H9 (cell line): Measurements from ENCODE around the gene CFAP65. TPM values are rescaled to one million over a fixed set of nuclear protein-coding genes. Genes with fewer than 3 reads are reported as not detected.

Source experiments
- DNase-seq: peaks from one replicate; pipeline ENCODE4 v3.0.0-alpha.2; 2017
- H2AFZ ChIP-seq: one replicate; pipeline ENCODE4 v1.6.1; 2013; ENCODE audit warnings: mild to moderate bottlenecking, low read length, control low read depth, moderate library complexity
- H2AK5ac ChIP-seq: 2 replicates; pipeline ENCODE4 v1.6.1; 2013; ENCODE audit warnings: low read length, control low read depth, mixed read lengths; ENCODE audit not compliant: insufficient read length
- H2BK120ac ChIP-seq: one replicate; pipeline ENCODE4 v1.6.1; 2013; ENCODE audit warnings: low read depth, mild to moderate bottlenecking, low read length, control low read depth, inconsistent platforms; ENCODE audit not compliant: poor library complexity, severe bottlenecking
- H2BK12ac ChIP-seq: 2 replicates; pipeline ENCODE4 v1.6.1; 2013; ENCODE audit warnings: low read length, control low read depth, mixed read lengths, low read depth; ENCODE audit not compliant: insufficient read length
- H2BK15ac ChIP-seq: 2 replicates; pipeline ENCODE4 v1.6.1; 2013; ENCODE audit warnings: low read depth, low read length, control low read depth
- H2BK20ac ChIP-seq: one replicate; pipeline ENCODE4 v1.6.1; 2013; ENCODE audit warnings: low read depth, mild to moderate bottlenecking, low read length, control low read depth, inconsistent platforms; ENCODE audit not compliant: poor library complexity, severe bottlenecking
- H2BK5ac ChIP-seq: 2 replicates; pipeline ENCODE4 v1.6.1; 2013; ENCODE audit warnings: low read length, control low read depth, mixed read lengths; ENCODE audit not compliant: insufficient read length
- H3K14ac ChIP-seq: 2 replicates; pipeline ENCODE4 v1.6.1; 2013; ENCODE audit warnings: low read length, control low read depth; ENCODE audit not compliant: insufficient read depth
- H3K18ac ChIP-seq: 2 replicates; pipeline ENCODE4 v1.6.1; 2013; ENCODE audit warnings: low read depth, mild to moderate bottlenecking, mixed read lengths, low read length, control low read depth; ENCODE audit not compliant: insufficient read length
- H3K23ac ChIP-seq: 2 replicates; pipeline ENCODE4 v1.6.1; 2013; ENCODE audit warnings: low read length, control low read depth, mixed read lengths, low read depth; ENCODE audit not compliant: insufficient read length
- H3K23me2 ChIP-seq: 2 replicates; pipeline ENCODE4 v1.6.1; 2013; ENCODE audit warnings: low read depth, mild to moderate bottlenecking, mixed read lengths, low read length, control low read depth; ENCODE audit not compliant: insufficient read length, poor library complexity, severe bottlenecking
- H3K27ac ChIP-seq: 2 replicates; pipeline ENCODE4 v1.5.1; 2013; ENCODE audit warnings: low read length, control low read depth, mixed read lengths, low read depth; ENCODE audit not compliant: insufficient read length
- H3K27me3 ChIP-seq: 2 replicates; pipeline ENCODE4 v1.6.1; 2013; ENCODE audit warnings: low read length, control low read depth, inconsistent platforms; ENCODE audit not compliant: insufficient read depth
- H3K4ac ChIP-seq: 2 replicates; pipeline ENCODE4 v1.6.1; 2013; ENCODE audit warnings: low read depth, mild to moderate bottlenecking, control low read depth, inconsistent platforms, low read length, moderate library complexity
- H3K4me1 ChIP-seq: 2 replicates; pipeline ENCODE4 v1.6.1; 2013; ENCODE audit warnings: low read length, control low read depth, inconsistent platforms; ENCODE audit not compliant: insufficient read depth
- H3K4me2 ChIP-seq: 2 replicates; pipeline ENCODE4 v1.6.1; 2013; ENCODE audit warnings: low read length, control low read depth, mixed read lengths; ENCODE audit not compliant: insufficient read length, insufficient read depth
- H3K56ac ChIP-seq: 2 replicates; pipeline ENCODE4 v1.6.1; 2013; ENCODE audit warnings: low read depth, mild to moderate bottlenecking, mixed read lengths, low read length, control low read depth; ENCODE audit not compliant: insufficient read length
- H3K79me1 ChIP-seq: 2 replicates; pipeline ENCODE4 v1.6.1; 2013; ENCODE audit warnings: low read depth, mild to moderate bottlenecking, moderate library complexity, low read length, control low read depth, inconsistent platforms; ENCODE audit not compliant: insufficient read depth, poor library complexity, severe bottlenecking
- H3K79me2 ChIP-seq: 2 replicates; pipeline ENCODE4 v1.6.1; 2013; ENCODE audit warnings: low read length, control low read depth, inconsistent platforms; ENCODE audit not compliant: insufficient read depth
- H3K9ac ChIP-seq: 2 replicates; pipeline ENCODE4 v1.6.1; 2013; ENCODE audit warnings: low read length, control low read depth, mixed read lengths; ENCODE audit not compliant: insufficient read length; ENCODE audit errors: extremely low read depth
- H3K9me3 ChIP-seq: one replicate; pipeline ENCODE4 v1.6.1; 2013; ENCODE audit warnings: low read depth, low read length, inconsistent platforms; ENCODE audit not compliant: control insufficient read depth
- H3T11ph ChIP-seq: one replicate; pipeline ENCODE4 v1.6.1; 2013; ENCODE audit warnings: mild to moderate bottlenecking, low read length, control low read depth, inconsistent platforms
- H4K20me1 ChIP-seq: one replicate; pipeline ENCODE4 v1.6.1; 2013; ENCODE audit not compliant: control insufficient read depth, insufficient read length, insufficient read depth
- H4K5ac ChIP-seq: 2 replicates; pipeline ENCODE4 v1.6.1; 2013; ENCODE audit warnings: low read depth, mild to moderate bottlenecking, mixed read lengths, low read length, control low read depth; ENCODE audit not compliant: insufficient read length
- H4K8ac ChIP-seq: replicated peaks from 2 replicates; pipeline ENCODE4 v1.6.1; 2013; ENCODE audit warnings: low read length, control low read depth, mixed read lengths, low read depth; ENCODE audit not compliant: insufficient read length
- H4K91ac ChIP-seq: 2 replicates; pipeline ENCODE4 v1.6.1; 2013; ENCODE audit warnings: low read depth, mild to moderate bottlenecking, moderate library complexity, mixed read lengths, low read length, control low read depth; ENCODE audit not compliant: insufficient read length
- H3K27ac Mint-ChIP-seq, 3 experiments: 2 replicates in 2 of 3; 3 replicates in 1 of 3; pipeline ENCODE4 v1.8.0; 2020 to 2021; ENCODE audit warnings: mixed read lengths in 3 of 3, mild to moderate bottlenecking in 1 of 3, moderate library complexity in 1 of 3
- H3K27me3 Mint-ChIP-seq: 2 replicates; pipeline ENCODE4 v1.8.0; 2021; ENCODE audit warnings: low read depth, mild to moderate bottlenecking, moderate library complexity, mixed read lengths
- H3K36me3 Mint-ChIP-seq, 3 experiments: 2 replicates in 2 of 3; 3 replicates in 1 of 3; pipeline ENCODE4 v1.8.0; 2020 to 2021; ENCODE audit warnings: low read depth in 3 of 3, mixed read lengths in 3 of 3; ENCODE audit not compliant: insufficient read depth in 1 of 3
- H3K4me1 Mint-ChIP-seq, 2 experiments: 2 replicates each; pipeline ENCODE4 v1.8.0; 2020; ENCODE audit warnings: mixed read lengths in 2 of 2
- H3K4me3 Mint-ChIP-seq, 2 experiments: 2 replicates in 1 of 2; 3 replicates in 1 of 2; pipeline ENCODE4 v1.8.0; 2020 to 2021; ENCODE audit warnings: mild to moderate bottlenecking in 2 of 2, mixed read lengths in 2 of 2, moderate library complexity in 1 of 2
- H3K9me3 Mint-ChIP-seq, 2 experiments: 2 replicates in 1 of 2; 3 replicates in 1 of 2; pipeline ENCODE4 v1.8.0; 2020; ENCODE audit warnings: mild to moderate bottlenecking in 2 of 2, mixed read lengths in 2 of 2, moderate library complexity in 1 of 2
- WGBS: extraction: QIAGEN DNeasy Blood & Tissue Kit; methylation state at CpG from one replicate; pipeline ENCODE4 v1.1.7; 2013; ENCODE audit warnings: missing lambda C conversion rate, low lambda C conversion rate, mixed read lengths; ENCODE audit not compliant: insufficient read length; ENCODE audit errors: extremely low coverage; 5-methylcytosine and 5-hydroxymethylcytosine counted together
- total RNA-seq: library from RNA; stranded (reverse); gene quantifications from 2 replicates; pipeline ENCODE4 v1.2.1, GENCODE V29; 2021
- TF ChIP-seq, protein P1 (sequence below): fragments of 200-600 bp; sonication (generic); conservative IDR thresholded peaks from 3 replicates; pipeline ENCODE4 v1.8.0; 2021; ENCODE audit warnings: antibody characterized with exemption, mild to moderate bottlenecking

The CFAP65 gene
- total RNA-seq, 1 experiment from 2014 or later, result 0.20 TPM

DNA sequence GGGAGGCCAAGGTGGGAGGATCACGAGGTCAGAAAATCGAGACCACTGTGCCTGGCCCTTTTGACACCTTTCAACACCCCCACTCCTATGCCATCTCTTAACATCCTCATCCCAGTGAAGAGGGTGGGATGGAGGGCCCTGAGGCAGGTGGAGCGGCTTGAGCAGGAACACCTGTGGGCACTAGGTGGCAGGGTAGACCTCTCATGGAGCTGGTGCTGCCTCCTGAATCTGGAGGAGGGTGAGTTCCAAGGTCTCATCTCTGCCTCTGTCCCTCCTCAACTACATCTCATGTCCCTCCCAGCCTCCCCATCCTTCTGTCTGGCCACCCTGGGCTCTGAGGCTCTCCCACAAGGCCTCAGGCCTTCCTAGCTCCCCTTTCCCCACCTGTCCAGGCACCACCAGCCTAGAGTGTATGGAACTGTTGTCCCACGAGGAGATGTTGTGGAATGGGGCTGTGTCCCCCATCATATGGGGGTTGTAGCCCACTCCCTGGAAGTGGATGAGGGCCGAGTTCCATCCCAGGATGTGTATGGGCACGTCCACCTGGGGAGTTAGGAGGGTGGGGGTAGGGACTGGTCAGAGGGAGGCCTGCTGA is 31.1 kb downstream of the CFAP65 start:
- H2BK5ac ChIP-seq, result no peak overlapping the region
- H3K9me3 ChIP-seq, result no peaks in the 10 kb centered on the region
- no peaks in the 10 kb centered on the region; a peak in 1 of 5 replicates for H3K9me3 Mint-ChIP-seq
- peaks cover 84% of the 10 kb centered on the region for H3K27me3 Mint-ChIP-seq
- peaks cover 6% of the 10 kb centered on the region; the same call in 1 of the 2 replicates for H3K27me3 ChIP-seq
- no peak overlapping the region for H2BK15ac ChIP-seq
- H3K56ac ChIP-seq, result no peak overlapping the region
- no peaks in the 10 kb centered on the region for H3K4me1 ChIP-seq
- no peak overlapping the region for H3K23ac ChIP-seq
- no peak overlapping the region for H3K27ac ChIP-seq
- no peak overlapping the region for H4K8ac ChIP-seq
- no peaks in the 10 kb centered on the region for H3K23me2 ChIP-seq
- no peak overlapping the region for H3K9ac ChIP-seq
- no peak overlapping the region for H3K4me3 Mint-ChIP-seq
- H3K4me1 Mint-ChIP-seq, result no peaks in the 10 kb centered on the region
- H2BK20ac ChIP-seq, result no peak overlapping the region
- no peak overlapping the region for H2BK12ac ChIP-seq
- no peak overlapping the region for H2AK5ac ChIP-seq
- no peaks in the 10 kb centered on the region for H3K36me3 Mint-ChIP-seq
- no peak overlapping the region for H3K4me2 ChIP-seq
- no CpG with 5 or more reads among the region's 6 CpGs for WGBS
- no peaks in the 10 kb centered on the region for H4K20me1 ChIP-seq
- H3K79me1 ChIP-seq, result no peaks in the 10 kb centered on the region
- H3K4ac ChIP-seq, result no peak overlapping the region
- no peaks in the 10 kb centered on the region for H3K79me2 ChIP-seq
- TF ChIP-seq, protein P1, sequence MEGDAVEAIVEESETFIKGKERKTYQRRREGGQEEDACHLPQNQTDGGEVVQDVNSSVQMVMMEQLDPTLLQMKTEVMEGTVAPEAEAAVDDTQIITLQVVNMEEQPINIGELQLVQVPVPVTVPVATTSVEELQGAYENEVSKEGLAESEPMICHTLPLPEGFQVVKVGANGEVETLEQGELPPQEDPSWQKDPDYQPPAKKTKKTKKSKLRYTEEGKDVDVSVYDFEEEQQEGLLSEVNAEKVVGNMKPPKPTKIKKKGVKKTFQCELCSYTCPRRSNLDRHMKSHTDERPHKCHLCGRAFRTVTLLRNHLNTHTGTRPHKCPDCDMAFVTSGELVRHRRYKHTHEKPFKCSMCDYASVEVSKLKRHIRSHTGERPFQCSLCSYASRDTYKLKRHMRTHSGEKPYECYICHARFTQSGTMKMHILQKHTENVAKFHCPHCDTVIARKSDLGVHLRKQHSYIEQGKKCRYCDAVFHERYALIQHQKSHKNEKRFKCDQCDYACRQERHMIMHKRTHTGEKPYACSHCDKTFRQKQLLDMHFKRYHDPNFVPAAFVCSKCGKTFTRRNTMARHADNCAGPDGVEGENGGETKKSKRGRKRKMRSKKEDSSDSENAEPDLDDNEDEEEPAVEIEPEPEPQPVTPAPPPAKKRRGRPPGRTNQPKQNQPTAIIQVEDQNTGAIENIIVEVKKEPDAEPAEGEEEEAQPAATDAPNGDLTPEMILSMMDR, result peak; percentile 72
- H3K27ac Mint-ChIP-seq, result no peak overlapping the region
- H3K14ac ChIP-seq, result no peak overlapping the region
- H3T11ph ChIP-seq, result no peak overlapping the region
- no peak overlapping the region for H2BK120ac ChIP-seq
- no peak overlapping the region for H4K91ac ChIP-seq
- H2AFZ ChIP-seq, result no peak overlapping the region
- DNase-seq, result peak; percentile 67
- H3K18ac ChIP-seq, result no peak overlapping the region
- H4K5ac ChIP-seq, result no peak overlapping the region
